GM18520 (cell line): ENCODE results near the gene MBD3L1.

ENCODE experiments used
- ATAC-seq: cut with Tn5 transposase; IDR thresholded peaks from one replicate; pipeline ENCODE4 v1.9.1; 2021; ENCODE audit not compliant: unreplicated experiment

MBD3L1 gene

GRCh38 chr19:8880868-8881488, 48.8 kb downstream of the MBD3L1 start:
- no peak for ATAC-seq

- no peak for ATAC-seq
These were observed 49.3 kb downstream of the MBD3L1 start for GRCh38 chr19:8881512-8881911.

- no peak for ATAC-seq
These were observed 52.2 kb downstream of the MBD3L1 start for GRCh38 chr19:8884416-8884815.

GRCh38 chr19:8887364-8887763, 55.2 kb downstream of the MBD3L1 start:
- no peak for ATAC-seq

GRCh38 chr19:8890260-8890659, 58.1 kb downstream of the MBD3L1 start:
- no peak for ATAC-seq
